Stimulated activated CD8-positive, alpha-beta memory T cell treated with anti-CD3 and anti-CD28 coated beads, Interleukin-12 subunit alpha, Interleukin-12 subunit beta, amount 100 ng/mL, for 24 hours (primary cell): Measurements from ENCODE around the gene ACSS3.

Source experiments
- DNase-seq: peaks from one replicate; pipeline ENCODE4 v3.0.0-alpha.2; 2020; ENCODE audit errors: extremely low read depth

ACSS3 gene

GRCh38 chr12:81295251-81295650 lies 217.4 kb downstream of the ACSS3 start:
- DNase-seq: no peak

GRCh38 chr12:81296556-81297305 lies 218.9 kb downstream of the ACSS3 start:
- no peak for DNase-seq

DNA sequence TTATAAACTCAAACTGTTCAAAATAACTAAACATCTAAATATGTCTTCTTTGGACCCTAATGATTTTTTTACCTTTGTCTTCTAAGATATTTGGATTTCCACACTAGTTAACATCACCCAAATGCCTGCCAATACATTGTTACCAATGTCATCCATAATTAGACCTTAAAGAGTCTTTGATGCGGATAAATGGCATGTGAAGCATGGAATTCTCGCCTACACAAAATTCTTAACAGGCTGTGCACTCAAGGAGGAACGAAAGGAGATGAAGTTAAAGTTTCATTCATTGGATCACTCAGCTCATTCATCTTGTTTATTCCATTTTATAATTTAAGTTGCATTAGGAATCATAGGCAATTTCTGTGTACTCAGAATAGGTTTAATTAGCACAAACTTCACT lies 219.7 kb downstream of the ACSS3 start:
- no peak for DNase-seq

DNA sequence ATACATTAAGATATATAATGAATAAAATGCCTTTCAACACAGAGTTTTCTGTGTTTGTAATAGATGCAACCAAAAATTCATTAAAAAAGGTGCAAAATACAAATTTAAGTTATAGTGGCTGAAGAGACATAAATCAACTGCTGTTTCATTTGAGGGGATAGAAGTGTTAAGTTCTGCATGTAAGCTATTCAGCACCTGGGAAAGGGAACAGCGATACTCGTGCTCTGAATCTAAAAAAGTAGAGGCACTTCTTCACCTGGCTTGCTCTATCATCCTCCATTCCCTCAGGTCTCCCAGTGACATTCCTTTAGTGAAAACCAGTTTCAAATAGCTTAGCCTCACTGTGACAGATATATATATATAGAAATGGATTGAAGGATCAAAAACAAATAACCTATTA lies 222.6 kb downstream of the ACSS3 start:
- no peak for DNase-seq

DNA sequence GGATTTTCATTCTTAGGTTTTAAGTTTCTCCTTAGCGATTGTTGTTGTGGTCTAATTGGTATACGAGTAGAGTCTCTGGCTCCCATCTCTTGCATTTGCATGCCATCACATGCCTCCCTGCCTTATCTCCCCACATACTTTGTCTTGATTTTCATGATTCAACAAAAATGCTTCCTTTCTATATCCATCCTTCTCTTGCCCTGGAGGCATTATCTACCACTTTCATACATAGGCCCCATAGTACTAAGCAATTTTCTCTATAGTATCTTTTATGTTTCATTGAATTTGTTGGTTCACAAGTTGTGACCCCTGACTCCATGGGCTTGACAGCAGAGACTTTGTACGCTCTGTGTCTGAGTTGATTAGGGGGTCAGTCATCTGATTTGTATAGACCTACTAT lies 226.1 kb downstream of the ACSS3 start:
- DNase-seq: no peak
